Endothelial cell of umbilical vein (primary cell): Measurements from ENCODE around the gene PCDHA3. TPM values are rescaled to one million over a fixed set of nuclear protein-coding genes. Genes with fewer than 3 reads are reported as not detected.
"Not testable (repeated sequence)": the region's sequence is repeated elsewhere in the genome, so short reads cannot be mapped to it uniquely, and the experiment has no call there.

Source experiments
- BruUV-seq: library from RNA; stranded (reverse); fragments of 400-500 nt; replicated peaks from 2 replicates; lab custom pipeline; 2021; lab: Mats Ljungman, UMichigan
- CTCF ChIA-PET: fragments of 300-600, 350-600 bp; sonication (Branson Sonifier 250); formaldehyde crosslinking; loops from one replicate; lab custom pipeline; 2021; ENCODE audit warnings: antibody characterized with exemption, inconsistent platforms; lab: Charles Lee
- POLR2A ChIA-PET: fragments of 300-600, 350-600 bp; sonication (Branson Sonifier 250); formaldehyde crosslinking; loops from one replicate; lab custom pipeline; 2021; ENCODE audit warnings: antibody characterized with exemption, inconsistent platforms; lab: Charles Lee
- DNase-seq: peaks from one replicate; pipeline ENCODE4 v3.0.0-alpha.2; 2011; ENCODE audit warnings: low read depth, low spot score
- FAIRE-seq: peaks from 2 replicates; lab custom pipeline; 2011; peaks lifted over from hg19 to GRCh38; lab: Jason Lieb, UNC
- H2AFZ ChIP-seq: 2 replicates; pipeline ENCODE4 v1.6.0; 2012; ENCODE audit warnings: low read depth, low read length, control low read depth, inconsistent platforms
- H3K27ac ChIP-seq: 2 replicates; pipeline ENCODE4 v1.5.1; 2011; ENCODE audit warnings: low read depth, mild to moderate bottlenecking, control low read depth, low read length, moderate library complexity; ENCODE audit not compliant: insufficient read depth
- H3K27me3 ChIP-seq, 2 experiments: 2 replicates each; pipeline versions ENCODE4 v1.6.0 to v1.6.1; 2011; ENCODE audit warnings: low read length in 2 of 2, mixed read lengths in 1 of 2; ENCODE audit not compliant: control insufficient read depth in 2 of 2, insufficient read depth in 2 of 2
- H3K36me3 ChIP-seq, 2 experiments: 2 replicates in 1 of 2; 3 replicates in 1 of 2; pipeline ENCODE4 v1.5.1; 2011; ENCODE audit warnings: low read length in 2 of 2, mild to moderate bottlenecking in 1 of 2, moderate library complexity in 1 of 2; ENCODE audit not compliant: control insufficient read depth in 2 of 2, insufficient read depth in 2 of 2; ENCODE audit errors: extremely low read depth in 1 of 2
- H3K4me1 ChIP-seq: 3 replicates; pipeline ENCODE4 v1.5.1; 2011; ENCODE audit warnings: mild to moderate bottlenecking, low read length; ENCODE audit not compliant: control insufficient read depth, insufficient read depth; ENCODE audit errors: extremely low read depth
- H3K4me2 ChIP-seq: 2 replicates; pipeline ENCODE4 v1.6.1; 2011; ENCODE audit warnings: low read length, control low read depth, mixed read lengths; ENCODE audit not compliant: insufficient read depth
- H3K4me3 ChIP-seq, 3 experiments: fragments of 200-600 bp in 1 of 3; sonication (generic), shearing (Covaris generic) in 1 of 3; replicated peaks in 1 of 3; 2 replicates each; pipeline ENCODE4 v1.5.1; 2011 to 2016; ENCODE audit warnings: control low read depth in 3 of 3, low read length in 3 of 3, mild to moderate bottlenecking in 2 of 3, inconsistent platforms in 1 of 3, low read depth in 1 of 3, moderate library complexity in 1 of 3; ENCODE audit not compliant: insufficient read depth in 1 of 3
- H3K79me2 ChIP-seq: 2 replicates; pipeline ENCODE4 v1.6.0; 2012; ENCODE audit warnings: low read length, inconsistent platforms; ENCODE audit not compliant: control insufficient read depth, insufficient read depth
- H3K9ac ChIP-seq: replicated peaks from 2 replicates; pipeline ENCODE3; 2011; ENCODE audit warnings: low read length, control low read depth; ENCODE audit not compliant: insufficient read depth; ENCODE audit errors: extremely low read depth
- H3K9me1 ChIP-seq: replicated peaks from 3 replicates; pipeline ENCODE4 v1.6.0; 2011; ENCODE audit warnings: mild to moderate bottlenecking, low read length; ENCODE audit not compliant: control insufficient read depth, insufficient read depth; ENCODE audit errors: extremely low read depth
- H3K9me3 ChIP-seq: replicated peaks from 2 replicates; pipeline ENCODE4 v1.5.1; 2012; ENCODE audit warnings: low read length, inconsistent platforms; ENCODE audit not compliant: control insufficient read depth, insufficient read depth
- H4K20me1 ChIP-seq: replicated peaks from 2 replicates; pipeline ENCODE3; 2011; ENCODE audit warnings: mild to moderate bottlenecking, low read length; ENCODE audit not compliant: control insufficient read depth, insufficient read depth; ENCODE audit errors: extremely low read depth
- EZH2 ChIP-seq: IDR thresholded peaks from 2 replicates; pipeline ENCODE4 v1.6.1; 2012; ENCODE audit warnings: borderline replicate concordance, low read depth, mild to moderate bottlenecking, moderate library complexity, low read length, inconsistent platforms; ENCODE audit not compliant: severe bottlenecking
- FOS ChIP-seq: IDR thresholded peaks from 2 replicates; pipeline ENCODE4 v1.6.1; 2011; ENCODE audit warnings: mild to moderate bottlenecking, low read length, moderate library complexity, borderline replicate concordance; ENCODE audit not compliant: insufficient read depth
- GATA2 ChIP-seq: IDR thresholded peaks from 2 replicates; pipeline ENCODE4 v1.7.0; 2011; ENCODE audit warnings: low read depth, mild to moderate bottlenecking, moderate library complexity, mixed read lengths, low read length; ENCODE audit not compliant: insufficient read length, insufficient read depth
- JUN ChIP-seq: IDR thresholded peaks from 2 replicates; pipeline ENCODE4 v1.6.1; 2011; ENCODE audit warnings: borderline replicate concordance, low read depth; ENCODE audit not compliant: insufficient read length, insufficient read depth
- MYC ChIP-seq: IDR thresholded peaks from one replicate; pipeline ENCODE4 v1.6.1; 2011; ENCODE audit warnings: mild to moderate bottlenecking, low read depth, low read length
- POLR2A ChIP-seq: IDR thresholded peaks from 2 replicates; pipeline ENCODE4 v1.6.1; 2012; ENCODE audit warnings: low read depth, mild to moderate bottlenecking, control low read depth, low read length
- POLR2AphosphoS5 ChIP-seq: IDR thresholded peaks from 2 replicates; pipeline ENCODE4 v1.6.1; 2012; ENCODE audit warnings: low read depth, mild to moderate bottlenecking, control low read depth, low read length, moderate library complexity; ENCODE audit not compliant: insufficient read depth
- dilution Hi-C: fragments of 300-500 bp; cut with MboI; formaldehyde crosslinking; loops from one replicate; pipeline ENCODE4 v1.15.0; 2019; ENCODE audit warnings: low sequenced_read_pairs; ENCODE audit not compliant: extremely low pct_ligation_motif_present
- intact Hi-C: fragments of 100-400 bp; cut with micrococcal nuclease; formaldehyde crosslinking; loops from one replicate; pipeline ENCODE4 v1.10.0; 2022
- polyA plus RNA-seq, 4 experiments: library from polyadenylated mRNA; depleted of rRNA in 3 of 4; stranded (reverse) in 3 of 4; unstranded in 1 of 4; fragments of >200 nt; gene quantifications; 2 replicates each; pipeline versions ENCODE4 v1.2.1 to v1.2.3, GENCODE V29; 2011 to 2012; ENCODE audit warnings: missing spikeins in 1 of 4
- total RNA-seq: library from RNA; stranded (reverse); gene quantifications from 2 replicates; pipeline ENCODE4 v1.2.3, GENCODE V29; 2021
- TF ChIP-seq, protein P1 (sequence below): IDR thresholded peaks from 2 replicates; pipeline ENCODE4 v1.6.1; 2011; ENCODE audit not compliant: insufficient read depth, insufficient read length
- TF ChIP-seq, protein P2 (sequence below), 2 donors: IDR thresholded peaks; 1 replicate in 1 of 2; 2 replicates in 1 of 2; pipeline ENCODE4 v1.5.1; 2011; ENCODE audit warnings: low read length in 2 of 2, mild to moderate bottlenecking in 2 of 2, moderate library complexity in 2 of 2, control low read depth in 1 of 2, inconsistent platforms in 1 of 2, low read depth in 1 of 2; ENCODE audit not compliant: insufficient read depth in 1 of 2; ENCODE audit errors: extremely low read depth in 1 of 2

Gene PCDHA3
- total and polyA plus RNA-seq, 2 donors (not counting 3 experiments of a cell fraction or from before 2014, with no cell fraction given) = 0.07 to 0.09 TPM

DNA sequence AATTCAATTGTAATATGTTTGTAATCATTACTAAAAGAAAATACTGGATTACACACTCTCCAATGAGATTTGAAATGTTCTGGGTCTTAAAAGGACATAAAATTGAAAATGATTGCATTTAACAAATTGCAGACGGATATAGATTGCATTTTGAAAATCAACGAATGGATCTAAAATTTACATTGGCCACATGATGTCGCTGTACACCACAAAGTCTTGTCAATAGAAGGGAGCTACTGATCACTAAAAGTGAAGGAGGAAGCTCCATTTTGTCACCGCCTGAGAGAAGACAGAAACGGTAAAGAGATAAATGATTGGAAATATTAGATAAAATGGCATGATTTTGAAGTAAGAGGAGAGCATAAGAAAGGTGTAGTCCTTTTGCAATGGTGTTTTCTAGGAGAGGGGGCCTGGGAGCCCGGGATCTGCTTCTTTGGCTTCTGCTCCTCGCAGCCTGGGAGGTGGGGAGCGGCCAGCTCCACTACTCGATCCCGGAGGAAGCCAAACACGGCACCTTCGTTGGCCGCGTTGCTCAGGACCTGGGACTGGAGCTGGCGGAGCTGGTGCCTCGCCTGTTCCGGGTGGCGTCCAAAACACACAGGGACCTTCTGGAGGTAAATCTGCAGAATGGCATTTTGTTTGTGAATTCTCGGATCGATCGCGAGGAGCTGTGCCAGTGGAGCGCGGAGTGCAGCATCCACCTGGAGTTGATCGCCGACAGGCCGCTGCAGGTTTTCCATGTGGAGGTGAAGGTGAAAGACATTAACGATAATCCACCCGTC, 14.8 kb upstream of the PCDHA3 start, which contains the start of gene PCDHA1:
TSS of gene PCDHA1 (plus strand) at position 236 of the 782 bp plus-strand sequence.
- Histone ChIP-seq H3K9ac (no peak within 1 kb of the TSS), H3K79me2 (no peaks in the 10 kb centered on the region), H3K9me1 (no peaks in the 10 kb centered on the region), H4K20me1 (no peaks in the 10 kb centered on the region), H2AFZ (no peak within 1 kb of the TSS), H3K4me2 (no peak within 1 kb of the TSS), H3K36me3 (no peaks in the 10 kb centered on the region), H3K4me3 (no peak within 1 kb of the TSS), H3K27ac (no peak within 1 kb of the TSS), H3K27me3 (peaks cover 0 to 6% of the 10 kb centered on the region in 2 experiments), H3K4me1 (no peaks in the 10 kb centered on the region), H3K9me3 (peaks cover 4% of the 10 kb centered on the region)
- TF ChIP-seq POLR2A (no peak), GATA2 (no peak), POLR2AphosphoS5 (no peak), JUN (no peak), MYC (no peak), FOS (no peak), EZH2 (no peak)
- TF ChIP-seq, protein P1, sequence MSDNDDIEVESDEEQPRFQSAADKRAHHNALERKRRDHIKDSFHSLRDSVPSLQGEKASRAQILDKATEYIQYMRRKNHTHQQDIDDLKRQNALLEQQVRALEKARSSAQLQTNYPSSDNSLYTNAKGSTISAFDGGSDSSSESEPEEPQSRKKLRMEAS = no peak
- TF ChIP-seq, protein P2, sequence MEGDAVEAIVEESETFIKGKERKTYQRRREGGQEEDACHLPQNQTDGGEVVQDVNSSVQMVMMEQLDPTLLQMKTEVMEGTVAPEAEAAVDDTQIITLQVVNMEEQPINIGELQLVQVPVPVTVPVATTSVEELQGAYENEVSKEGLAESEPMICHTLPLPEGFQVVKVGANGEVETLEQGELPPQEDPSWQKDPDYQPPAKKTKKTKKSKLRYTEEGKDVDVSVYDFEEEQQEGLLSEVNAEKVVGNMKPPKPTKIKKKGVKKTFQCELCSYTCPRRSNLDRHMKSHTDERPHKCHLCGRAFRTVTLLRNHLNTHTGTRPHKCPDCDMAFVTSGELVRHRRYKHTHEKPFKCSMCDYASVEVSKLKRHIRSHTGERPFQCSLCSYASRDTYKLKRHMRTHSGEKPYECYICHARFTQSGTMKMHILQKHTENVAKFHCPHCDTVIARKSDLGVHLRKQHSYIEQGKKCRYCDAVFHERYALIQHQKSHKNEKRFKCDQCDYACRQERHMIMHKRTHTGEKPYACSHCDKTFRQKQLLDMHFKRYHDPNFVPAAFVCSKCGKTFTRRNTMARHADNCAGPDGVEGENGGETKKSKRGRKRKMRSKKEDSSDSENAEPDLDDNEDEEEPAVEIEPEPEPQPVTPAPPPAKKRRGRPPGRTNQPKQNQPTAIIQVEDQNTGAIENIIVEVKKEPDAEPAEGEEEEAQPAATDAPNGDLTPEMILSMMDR (IDR thresholded peaks at IDR 0.05; ENCODE audit: extremely low read depth in 1 of 2, insufficient read depth in 1 of 2, low read depth in 1 of 2, low read length in 2 of 2) = no peak
- dilution Hi-C loops (no loop called here), intact Hi-C loops (no loop called here)
- CTCF ChIA-PET = interaction anchor here (1.2 to 1.3 kb wide), 2 partner anchors 10 to 42 kb away, joined by 3 to 4 read pairs; partner anchors contain the start of gene PCDHA6
- no TSS peak for BruUV-seq
- POLR2A ChIA-PET = no interaction called here
- DNase-seq (no peak), FAIRE-seq (no peak)

DNA sequence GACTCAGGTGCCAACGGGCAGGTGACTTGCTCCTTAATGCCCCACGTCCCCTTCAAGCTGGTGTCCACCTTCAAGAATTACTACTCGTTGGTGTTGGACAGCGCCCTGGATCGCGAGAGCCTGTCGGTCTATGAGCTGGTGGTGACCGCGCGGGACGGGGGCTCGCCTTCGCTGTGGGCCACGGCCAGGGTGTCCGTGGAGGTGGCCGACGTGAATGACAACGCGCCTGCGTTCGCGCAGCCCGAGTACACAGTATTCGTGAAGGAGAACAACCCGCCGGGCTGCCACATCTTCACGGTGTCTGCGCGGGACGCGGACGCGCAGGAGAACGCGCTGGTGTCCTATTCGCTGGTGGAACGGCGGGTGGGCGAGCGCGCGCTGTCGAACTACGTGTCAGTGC, 13.4 kb upstream of the PCDHA3 start:
- H3K9me3 ChIP-seq, FAIRE-seq: not testable (repeated sequence)

More for the DNA sequence above, 13.4 kb upstream of the PCDHA3 start:
- CTCF ChIA-PET, H3K27me3 ChIP-seq, H3K9me1 ChIP-seq, dilution Hi-C loops, DNase-seq, H2AFZ ChIP-seq, H3K27ac ChIP-seq, H4K20me1 ChIP-seq, H3K4me3 ChIP-seq, POLR2A ChIA-PET, H3K36me3 ChIP-seq, H3K4me1 ChIP-seq, intact Hi-C loops, H3K4me2 ChIP-seq, H3K9ac ChIP-seq, BruUV-seq, H3K79me2 ChIP-seq: not testable (repeated sequence)
